CD14-positive monocyte (primary cell): Measurements from ENCODE around the gene PEX10. TPM values are rescaled to one million over a fixed set of nuclear protein-coding genes. Genes with fewer than 3 reads are reported as not detected.

ENCODE experiments used
- DNase-seq, 3 donors: peaks; one replicate each; pipeline ENCODE4 v3.0.0-alpha.2; 2011 to 2022
- H2AFZ ChIP-seq: 2 replicates; pipeline ENCODE4 v1.6.0; 2012; ENCODE audit warnings: mild to moderate bottlenecking, low read depth, low read length, inconsistent platforms; ENCODE audit not compliant: insufficient read depth, poor library complexity, severe bottlenecking
- H3K27ac ChIP-seq, 2 donors: 1 replicate in 1 of 2; 2 replicates in 1 of 2; pipeline ENCODE4 v1.5.1; 2012 to 2013; ENCODE audit warnings: low read length in 2 of 2, control low read depth in 1 of 2, inconsistent platforms in 1 of 2, low read depth in 1 of 2, mild to moderate bottlenecking in 1 of 2
- H3K27me3 ChIP-seq, 2 donors: one replicate each; pipeline versions ENCODE4 v1.6.0 to v1.6.1; 2011 to 2013; ENCODE audit warnings: low read length in 2 of 2; ENCODE audit not compliant: control insufficient read depth in 2 of 2, insufficient read depth in 2 of 2
- H3K36me3 ChIP-seq, 2 donors: replicated peaks in 1 of 2; 1 replicate in 1 of 2; 2 replicates in 1 of 2; pipeline versions ENCODE4 v1.5.1 to v1.6.1; 2012 to 2013; ENCODE audit warnings: low read length in 2 of 2, control low read depth in 1 of 2, inconsistent platforms in 1 of 2, mild to moderate bottlenecking in 1 of 2; ENCODE audit not compliant: insufficient read depth in 2 of 2, control insufficient read depth in 1 of 2
- H3K4me1 ChIP-seq, 2 donors: 1 replicate in 1 of 2; 2 replicates in 1 of 2; pipeline versions ENCODE4 v1.5.1 to v1.6.1; 2012 to 2013; ENCODE audit warnings: low read length in 2 of 2, control low read depth in 1 of 2, inconsistent platforms in 1 of 2, mild to moderate bottlenecking in 1 of 2, moderate library complexity in 1 of 2; ENCODE audit not compliant: insufficient read depth in 2 of 2, control insufficient read depth in 1 of 2
- H3K4me2 ChIP-seq: replicated peaks from 2 replicates; pipeline ENCODE3; 2012; ENCODE audit warnings: low read length, moderate library complexity, mild to moderate bottlenecking; ENCODE audit not compliant: poor library complexity, severe bottlenecking; ENCODE audit errors: extremely low read depth
- H3K4me3 ChIP-seq, 3 experiments: fragments of 200-600 bp in 1 of 3; sonication (generic) in 1 of 3; replicated peaks in 1 of 3; 1 replicate in 2 of 3; 2 replicates in 1 of 3; pipeline ENCODE4 v1.5.1; 2011 to 2013; ENCODE audit warnings: low read length in 3 of 3, mild to moderate bottlenecking in 3 of 3, control low read depth in 2 of 3, low read depth in 2 of 3, inconsistent platforms in 1 of 3, moderate library complexity in 1 of 3
- H3K79me2 ChIP-seq: 2 replicates; pipeline ENCODE4 v1.6.0; 2012; ENCODE audit warnings: mild to moderate bottlenecking, control low read depth, inconsistent platforms, low read length, moderate library complexity; ENCODE audit not compliant: insufficient read depth
- H3K9ac ChIP-seq: 2 replicates; pipeline ENCODE4 v1.6.0; 2017; ENCODE audit warnings: low read length, mild to moderate bottlenecking; ENCODE audit not compliant: insufficient read depth, poor library complexity, severe bottlenecking
- H3K9me3 ChIP-seq, 2 donors: replicated peaks in 1 of 2; 1 replicate in 1 of 2; 2 replicates in 1 of 2; pipeline versions ENCODE4 v1.5.1 to v1.6.1; 2012 to 2013; ENCODE audit warnings: low read length in 2 of 2, control low read depth in 1 of 2; ENCODE audit not compliant: control insufficient read depth in 1 of 2, insufficient read depth in 1 of 2
- H4K20me1 ChIP-seq: 2 replicates; pipeline ENCODE4 v1.6.0; 2012; ENCODE audit warnings: mild to moderate bottlenecking, low read length, control low read depth, moderate library complexity; ENCODE audit not compliant: insufficient read depth
- H3K27ac Mint-ChIP-seq, 7 donors: one replicate each; pipeline ENCODE4 v1.8.0; 2020; ENCODE audit warnings: mild to moderate bottlenecking in 7 of 7, mixed read lengths in 7 of 7, moderate library complexity in 6 of 7, inconsistent platforms in 2 of 7
- H3K27me3 Mint-ChIP-seq, 3 donors: one replicate each; pipeline ENCODE4 v1.8.0; 2021 to 2022; ENCODE audit warnings: low read depth in 3 of 3, mild to moderate bottlenecking in 3 of 3, mixed read lengths in 3 of 3, moderate library complexity in 3 of 3, inconsistent platforms in 1 of 3
- H3K36me3 Mint-ChIP-seq, 2 donors: one replicate each; pipeline ENCODE4 v1.8.0; 2020; ENCODE audit warnings: mixed read lengths in 2 of 2, inconsistent platforms in 1 of 2, mild to moderate bottlenecking in 1 of 2
- H3K4me1 Mint-ChIP-seq: one replicate; pipeline ENCODE4 v1.8.0; 2020; ENCODE audit warnings: mild to moderate bottlenecking, mixed read lengths
- H3K4me3 Mint-ChIP-seq, 2 donors: one replicate each; pipeline ENCODE4 v1.8.0; 2020; ENCODE audit warnings: mild to moderate bottlenecking in 2 of 2, mixed read lengths in 2 of 2, moderate library complexity in 1 of 2
- H3K9me3 Mint-ChIP-seq, 7 donors: one replicate each; pipeline ENCODE4 v1.8.0; 2020 to 2022; ENCODE audit warnings: mixed read lengths in 7 of 7, mild to moderate bottlenecking in 6 of 7, moderate library complexity in 6 of 7, inconsistent platforms in 2 of 7
- WGBS: methylation state at CpG from one replicate; pipeline ENCODE4 v1.1.5; 2013; ENCODE audit warnings: missing lambda C conversion rate; ENCODE audit not compliant: insufficient coverage; 5-methylcytosine and 5-hydroxymethylcytosine counted together
- intact Hi-C, 2 donors: fragments of 100-400 bp; cut with micrococcal nuclease; formaldehyde crosslinking; loops; one replicate each; pipeline versions ENCODE4 v1.15.0 to v1.15.1; 2023
- polyA plus RNA-seq, 3 donors: library from polyadenylated mRNA; depleted of rRNA in 1 of 3; unstranded in 2 of 3; stranded (reverse) in 1 of 3; fragments of 300-500 nt in 2 of 3; fragments of >200 nt in 1 of 3; fragmentation: Illumina TruSeq in 2 of 3; gene quantifications; 1 replicate in 2 of 3; 2 replicates in 1 of 3; pipeline ENCODE4 v1.2.3, GENCODE V29; 2012 to 2021
- TF ChIP-seq, protein P1 (sequence below): fragments of 200-600 bp; IDR thresholded peaks from one replicate; pipeline ENCODE4 v1.8.0; 2022; ENCODE audit warnings: antibody characterized with exemption, mild to moderate bottlenecking

The PEX10 gene
- polyA plus RNA-seq, 3 donors, result 7.0 to 10.5 (median 8.2) TPM

DNA sequence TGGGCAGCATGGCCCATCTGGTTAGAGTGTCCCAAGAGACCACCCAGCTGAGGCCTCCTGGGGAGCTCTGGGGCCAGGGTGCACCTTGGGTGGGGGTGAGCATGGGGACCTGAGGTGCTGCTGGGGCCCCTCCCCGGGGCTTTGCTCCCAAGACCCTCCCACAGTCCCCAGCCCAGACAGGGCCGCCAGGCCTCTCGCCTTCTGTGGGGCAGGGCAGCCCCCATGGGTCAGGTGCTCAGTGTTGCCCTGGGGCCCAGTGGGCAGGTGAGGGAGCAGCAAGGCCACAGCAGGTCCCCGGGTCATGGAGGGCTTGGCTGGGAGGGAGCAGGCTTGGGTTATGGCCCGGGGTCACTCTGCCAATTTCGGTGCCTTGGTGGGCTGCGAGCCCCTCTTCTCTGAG, 24.5 kb upstream of the PEX10 start:
- Mint-ChIP-seq H3K36me3 (no peaks in the 10 kb centered on the region), H3K27me3 (peaks cover 7 to 18% (median 7%) of the 10 kb centered on the region in 3 donors), H3K27ac (no peak overlapping the region), H3K4me1 (no peaks in the 10 kb centered on the region), H3K4me3 (no peak overlapping the region), H3K9me3 (peaks cover 0 to 3% (median 0%) of the 10 kb centered on the region in 7 donors)
- DNase-seq, result no peak
- no peaks in the 10 kb centered on the region for H3K9me3 ChIP-seq
- WGBS, result 94% methylated on average over 3 of the region's 7 CpGs
- H3K79me2 ChIP-seq, result no peaks in the 10 kb centered on the region
- H3K27me3 ChIP-seq, result no peaks in the 10 kb centered on the region
- H4K20me1 ChIP-seq, result no peaks in the 10 kb centered on the region
- no peak overlapping the region for H3K9ac ChIP-seq
- H3K4me3 ChIP-seq, result no peak overlapping the region
- H3K27ac ChIP-seq, result no peak overlapping the region
- no peak overlapping the region for H2AFZ ChIP-seq
- no peaks in the 10 kb centered on the region for H3K4me1 ChIP-seq
- TF ChIP-seq, protein P1, sequence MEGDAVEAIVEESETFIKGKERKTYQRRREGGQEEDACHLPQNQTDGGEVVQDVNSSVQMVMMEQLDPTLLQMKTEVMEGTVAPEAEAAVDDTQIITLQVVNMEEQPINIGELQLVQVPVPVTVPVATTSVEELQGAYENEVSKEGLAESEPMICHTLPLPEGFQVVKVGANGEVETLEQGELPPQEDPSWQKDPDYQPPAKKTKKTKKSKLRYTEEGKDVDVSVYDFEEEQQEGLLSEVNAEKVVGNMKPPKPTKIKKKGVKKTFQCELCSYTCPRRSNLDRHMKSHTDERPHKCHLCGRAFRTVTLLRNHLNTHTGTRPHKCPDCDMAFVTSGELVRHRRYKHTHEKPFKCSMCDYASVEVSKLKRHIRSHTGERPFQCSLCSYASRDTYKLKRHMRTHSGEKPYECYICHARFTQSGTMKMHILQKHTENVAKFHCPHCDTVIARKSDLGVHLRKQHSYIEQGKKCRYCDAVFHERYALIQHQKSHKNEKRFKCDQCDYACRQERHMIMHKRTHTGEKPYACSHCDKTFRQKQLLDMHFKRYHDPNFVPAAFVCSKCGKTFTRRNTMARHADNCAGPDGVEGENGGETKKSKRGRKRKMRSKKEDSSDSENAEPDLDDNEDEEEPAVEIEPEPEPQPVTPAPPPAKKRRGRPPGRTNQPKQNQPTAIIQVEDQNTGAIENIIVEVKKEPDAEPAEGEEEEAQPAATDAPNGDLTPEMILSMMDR, result no peak
- no peaks in the 10 kb centered on the region for H3K36me3 ChIP-seq
- no peak overlapping the region for H3K4me2 ChIP-seq
- intact Hi-C loops, result no loop called here

DNA sequence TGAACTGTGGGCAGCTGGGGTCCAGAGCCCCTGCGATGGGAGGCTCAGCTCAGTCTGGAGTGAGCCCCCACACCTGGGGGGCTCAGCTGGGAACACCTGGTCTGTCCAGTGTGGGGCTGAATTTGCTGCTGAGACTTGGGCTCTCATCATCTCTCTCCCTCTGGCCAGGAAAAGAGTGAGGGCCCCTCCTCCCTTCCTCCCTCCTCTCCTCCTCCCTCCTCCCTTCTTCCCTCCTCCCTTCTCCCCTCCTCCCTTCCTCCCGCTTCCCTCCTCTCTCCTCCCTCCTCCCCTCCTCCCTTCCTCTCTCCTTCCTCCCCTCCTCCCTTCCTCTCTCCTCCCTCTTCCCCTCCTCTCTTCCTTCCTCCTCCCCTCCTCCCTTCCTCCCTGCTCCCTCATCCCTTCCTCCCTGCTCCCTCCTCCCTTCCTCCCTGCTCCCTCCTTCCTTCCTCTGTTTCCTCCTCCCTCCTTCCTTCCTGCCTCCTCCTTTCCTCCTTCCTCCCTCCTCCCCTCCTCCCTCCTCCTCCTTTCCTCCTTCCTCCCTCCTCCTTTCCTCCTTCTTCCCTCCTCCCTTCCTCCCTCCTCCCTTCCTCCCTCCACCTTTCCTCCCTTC, 23.5 kb upstream of the PEX10 start:
- Histone ChIP-seq H3K9ac (no peak overlapping the region), H3K27me3 (no peaks in the 10 kb centered on the region), H3K4me1 (no peaks in the 10 kb centered on the region), H3K27ac (no peak overlapping the region), H4K20me1 (no peaks in the 10 kb centered on the region), H3K9me3 (no peaks in the 10 kb centered on the region), H3K79me2 (no peaks in the 10 kb centered on the region), H3K4me2 (no peak overlapping the region), H3K4me3 (no peak overlapping the region), H3K36me3 (no peaks in the 10 kb centered on the region), H2AFZ (no peak overlapping the region)
- TF ChIP-seq, protein P1, result no peak
- DNase-seq, result no peak
- no peaks in the 10 kb centered on the region for H3K4me1 Mint-ChIP-seq
- H3K27ac Mint-ChIP-seq, result no peak overlapping the region
- H3K9me3 Mint-ChIP-seq, result peaks cover 0 to 2% (median 0%) of the 10 kb centered on the region in 7 donors
- H3K36me3 Mint-ChIP-seq, result no peaks in the 10 kb centered on the region
- peaks cover 2 to 16% (median 7%) of the 10 kb centered on the region in 3 donors for H3K27me3 Mint-ChIP-seq
- H3K4me3 Mint-ChIP-seq, result no peak overlapping the region
- 88% methylated on average over 2 of the region's 2 CpGs for WGBS
- intact Hi-C loops, result no loop called here
